H9 (cell line): Measurements from ENCODE around the gene PLEKHA7. TPM values are rescaled to one million over a fixed set of nuclear protein-coding genes. Genes with fewer than 3 reads are reported as not detected.

Source experiments
- DNase-seq: peaks from one replicate; pipeline ENCODE4 v3.0.0-alpha.2; 2017
- H2AFZ ChIP-seq: one replicate; pipeline ENCODE4 v1.6.1; 2013; ENCODE audit warnings: mild to moderate bottlenecking, low read length, control low read depth, moderate library complexity
- H2AK5ac ChIP-seq: 2 replicates; pipeline ENCODE4 v1.6.1; 2013; ENCODE audit warnings: low read length, control low read depth, mixed read lengths; ENCODE audit not compliant: insufficient read length
- H2BK120ac ChIP-seq: one replicate; pipeline ENCODE4 v1.6.1; 2013; ENCODE audit warnings: low read depth, mild to moderate bottlenecking, low read length, control low read depth, inconsistent platforms; ENCODE audit not compliant: poor library complexity, severe bottlenecking
- H2BK12ac ChIP-seq: 2 replicates; pipeline ENCODE4 v1.6.1; 2013; ENCODE audit warnings: low read length, control low read depth, mixed read lengths, low read depth; ENCODE audit not compliant: insufficient read length
- H2BK15ac ChIP-seq: 2 replicates; pipeline ENCODE4 v1.6.1; 2013; ENCODE audit warnings: low read depth, low read length, control low read depth
- H2BK20ac ChIP-seq: one replicate; pipeline ENCODE4 v1.6.1; 2013; ENCODE audit warnings: low read depth, mild to moderate bottlenecking, low read length, control low read depth, inconsistent platforms; ENCODE audit not compliant: poor library complexity, severe bottlenecking
- H2BK5ac ChIP-seq: 2 replicates; pipeline ENCODE4 v1.6.1; 2013; ENCODE audit warnings: low read length, control low read depth, mixed read lengths; ENCODE audit not compliant: insufficient read length
- H3K14ac ChIP-seq: 2 replicates; pipeline ENCODE4 v1.6.1; 2013; ENCODE audit warnings: low read length, control low read depth; ENCODE audit not compliant: insufficient read depth
- H3K18ac ChIP-seq: 2 replicates; pipeline ENCODE4 v1.6.1; 2013; ENCODE audit warnings: low read depth, mild to moderate bottlenecking, mixed read lengths, low read length, control low read depth; ENCODE audit not compliant: insufficient read length
- H3K23ac ChIP-seq: 2 replicates; pipeline ENCODE4 v1.6.1; 2013; ENCODE audit warnings: low read length, control low read depth, mixed read lengths, low read depth; ENCODE audit not compliant: insufficient read length
- H3K23me2 ChIP-seq: 2 replicates; pipeline ENCODE4 v1.6.1; 2013; ENCODE audit warnings: low read depth, mild to moderate bottlenecking, mixed read lengths, low read length, control low read depth; ENCODE audit not compliant: insufficient read length, poor library complexity, severe bottlenecking
- H3K27ac ChIP-seq: 2 replicates; pipeline ENCODE4 v1.5.1; 2013; ENCODE audit warnings: low read length, control low read depth, mixed read lengths, low read depth; ENCODE audit not compliant: insufficient read length
- H3K27me3 ChIP-seq: 2 replicates; pipeline ENCODE4 v1.6.1; 2013; ENCODE audit warnings: low read length, control low read depth, inconsistent platforms; ENCODE audit not compliant: insufficient read depth
- H3K4ac ChIP-seq: 2 replicates; pipeline ENCODE4 v1.6.1; 2013; ENCODE audit warnings: low read depth, mild to moderate bottlenecking, control low read depth, inconsistent platforms, low read length, moderate library complexity
- H3K4me1 ChIP-seq: 2 replicates; pipeline ENCODE4 v1.6.1; 2013; ENCODE audit warnings: low read length, control low read depth, inconsistent platforms; ENCODE audit not compliant: insufficient read depth
- H3K4me2 ChIP-seq: 2 replicates; pipeline ENCODE4 v1.6.1; 2013; ENCODE audit warnings: low read length, control low read depth, mixed read lengths; ENCODE audit not compliant: insufficient read length, insufficient read depth
- H3K56ac ChIP-seq: 2 replicates; pipeline ENCODE4 v1.6.1; 2013; ENCODE audit warnings: low read depth, mild to moderate bottlenecking, mixed read lengths, low read length, control low read depth; ENCODE audit not compliant: insufficient read length
- H3K79me1 ChIP-seq: 2 replicates; pipeline ENCODE4 v1.6.1; 2013; ENCODE audit warnings: low read depth, mild to moderate bottlenecking, moderate library complexity, low read length, control low read depth, inconsistent platforms; ENCODE audit not compliant: insufficient read depth, poor library complexity, severe bottlenecking
- H3K79me2 ChIP-seq: 2 replicates; pipeline ENCODE4 v1.6.1; 2013; ENCODE audit warnings: low read length, control low read depth, inconsistent platforms; ENCODE audit not compliant: insufficient read depth
- H3K9ac ChIP-seq: 2 replicates; pipeline ENCODE4 v1.6.1; 2013; ENCODE audit warnings: low read length, control low read depth, mixed read lengths; ENCODE audit not compliant: insufficient read length; ENCODE audit errors: extremely low read depth
- H3K9me3 ChIP-seq: one replicate; pipeline ENCODE4 v1.6.1; 2013; ENCODE audit warnings: low read depth, low read length, inconsistent platforms; ENCODE audit not compliant: control insufficient read depth
- H3T11ph ChIP-seq: one replicate; pipeline ENCODE4 v1.6.1; 2013; ENCODE audit warnings: mild to moderate bottlenecking, low read length, control low read depth, inconsistent platforms
- H4K20me1 ChIP-seq: one replicate; pipeline ENCODE4 v1.6.1; 2013; ENCODE audit not compliant: control insufficient read depth, insufficient read length, insufficient read depth
- H4K5ac ChIP-seq: 2 replicates; pipeline ENCODE4 v1.6.1; 2013; ENCODE audit warnings: low read depth, mild to moderate bottlenecking, mixed read lengths, low read length, control low read depth; ENCODE audit not compliant: insufficient read length
- H4K8ac ChIP-seq: replicated peaks from 2 replicates; pipeline ENCODE4 v1.6.1; 2013; ENCODE audit warnings: low read length, control low read depth, mixed read lengths, low read depth; ENCODE audit not compliant: insufficient read length
- H4K91ac ChIP-seq: 2 replicates; pipeline ENCODE4 v1.6.1; 2013; ENCODE audit warnings: low read depth, mild to moderate bottlenecking, moderate library complexity, mixed read lengths, low read length, control low read depth; ENCODE audit not compliant: insufficient read length
- H3K27ac Mint-ChIP-seq, 3 experiments: 2 replicates in 2 of 3; 3 replicates in 1 of 3; pipeline ENCODE4 v1.8.0; 2020 to 2021; ENCODE audit warnings: mixed read lengths in 3 of 3, mild to moderate bottlenecking in 1 of 3, moderate library complexity in 1 of 3
- H3K27me3 Mint-ChIP-seq: 2 replicates; pipeline ENCODE4 v1.8.0; 2021; ENCODE audit warnings: low read depth, mild to moderate bottlenecking, moderate library complexity, mixed read lengths
- H3K36me3 Mint-ChIP-seq, 3 experiments: 2 replicates in 2 of 3; 3 replicates in 1 of 3; pipeline ENCODE4 v1.8.0; 2020 to 2021; ENCODE audit warnings: low read depth in 3 of 3, mixed read lengths in 3 of 3; ENCODE audit not compliant: insufficient read depth in 1 of 3
- H3K4me1 Mint-ChIP-seq, 2 experiments: 2 replicates each; pipeline ENCODE4 v1.8.0; 2020; ENCODE audit warnings: mixed read lengths in 2 of 2
- H3K4me3 Mint-ChIP-seq, 2 experiments: 2 replicates in 1 of 2; 3 replicates in 1 of 2; pipeline ENCODE4 v1.8.0; 2020 to 2021; ENCODE audit warnings: mild to moderate bottlenecking in 2 of 2, mixed read lengths in 2 of 2, moderate library complexity in 1 of 2
- H3K9me3 Mint-ChIP-seq, 2 experiments: 2 replicates in 1 of 2; 3 replicates in 1 of 2; pipeline ENCODE4 v1.8.0; 2020; ENCODE audit warnings: mild to moderate bottlenecking in 2 of 2, mixed read lengths in 2 of 2, moderate library complexity in 1 of 2
- WGBS: extraction: QIAGEN DNeasy Blood & Tissue Kit; methylation state at CpG from one replicate; pipeline ENCODE4 v1.1.7; 2013; ENCODE audit warnings: missing lambda C conversion rate, low lambda C conversion rate, mixed read lengths; ENCODE audit not compliant: insufficient read length; ENCODE audit errors: extremely low coverage; 5-methylcytosine and 5-hydroxymethylcytosine counted together
- total RNA-seq: library from RNA; stranded (reverse); gene quantifications from 2 replicates; pipeline ENCODE4 v1.2.1, GENCODE V29; 2021
- TF ChIP-seq, protein P1 (sequence below): fragments of 200-600 bp; sonication (generic); conservative IDR thresholded peaks from 3 replicates; pipeline ENCODE4 v1.8.0; 2021; ENCODE audit warnings: antibody characterized with exemption, mild to moderate bottlenecking

Gene PLEKHA7
- total RNA-seq, 1 experiment from 2014 or later = 21.0 TPM

DNA sequence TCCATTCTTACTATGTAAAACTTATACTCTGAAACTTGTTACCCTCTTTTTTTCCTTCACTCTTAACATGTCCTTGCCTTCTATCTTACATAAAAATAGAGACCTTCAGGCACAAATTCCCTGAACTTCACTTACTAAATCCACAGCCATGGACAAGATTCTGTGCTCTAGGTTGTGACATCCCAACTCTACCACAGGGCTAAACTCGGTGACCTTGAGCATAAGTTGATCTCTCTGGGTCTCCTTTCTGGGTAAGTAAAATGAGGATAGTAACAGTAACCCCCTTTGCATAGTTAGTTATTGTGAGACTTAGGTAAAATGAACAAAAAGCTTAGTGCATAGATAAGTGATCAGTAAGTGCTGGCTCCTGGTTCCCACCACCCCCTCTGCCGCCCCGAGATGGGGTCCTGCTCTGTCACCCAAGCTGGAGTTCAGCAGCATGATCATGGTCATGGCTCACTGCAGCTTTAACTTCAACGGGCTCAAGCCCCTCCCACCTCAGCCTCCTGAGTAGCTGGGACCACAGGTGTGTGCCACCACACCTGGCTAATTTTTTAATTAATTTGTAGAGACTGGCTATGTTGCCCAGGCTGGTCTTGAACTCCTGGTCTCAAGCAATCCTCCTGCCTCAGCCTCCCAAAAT lies 255.7 kb downstream of the PLEKHA7 start:
- no peak overlapping the region for H4K8ac ChIP-seq
- H3K4me3 Mint-ChIP-seq = no peak overlapping the region
- no peaks in the 10 kb centered on the region for H3K4me1 Mint-ChIP-seq
- H3K27ac Mint-ChIP-seq = peak overlapping the region in 1 of 3 experiments; percentile 62; a peak in 2 of 7 replicates
- H3K9me3 ChIP-seq = no peaks in the 10 kb centered on the region
- H3T11ph ChIP-seq = no peak overlapping the region
- no peak overlapping the region for H4K5ac ChIP-seq
- H3K36me3 Mint-ChIP-seq = peaks cover 13 to 41% (median 36%) of the 10 kb centered on the region in 3 experiments; a peak in 6 of 7 replicates
- no peaks in the 10 kb centered on the region for H3K79me2 ChIP-seq
- no peak overlapping the region for H2AFZ ChIP-seq
- no peaks in the 10 kb centered on the region for H4K20me1 ChIP-seq
- H2BK20ac ChIP-seq = no peak overlapping the region
- no CpG with 5 or more reads among the region's 4 CpGs for WGBS
- H3K27me3 ChIP-seq = no peaks in the 10 kb centered on the region
- no peak overlapping the region for H3K9ac ChIP-seq
- H3K14ac ChIP-seq = no peak overlapping the region
- no peak overlapping the region for H3K18ac ChIP-seq
- H3K4me1 ChIP-seq = no peaks in the 10 kb centered on the region
- H2BK5ac ChIP-seq = no peak overlapping the region
- no peak overlapping the region for H3K23ac ChIP-seq
- H3K79me1 ChIP-seq = no peaks in the 10 kb centered on the region
- H3K27ac ChIP-seq = no peak overlapping the region
- H3K56ac ChIP-seq = no peak overlapping the region
- no peak overlapping the region for H2AK5ac ChIP-seq
- no peak overlapping the region for H3K4me2 ChIP-seq
- no peaks in the 10 kb centered on the region for H3K27me3 Mint-ChIP-seq
- no peak for DNase-seq
- no peaks in the 10 kb centered on the region for H3K9me3 Mint-ChIP-seq
- H3K4ac ChIP-seq = no peak overlapping the region
- H2BK120ac ChIP-seq = no peak overlapping the region
- no peak overlapping the region for H4K91ac ChIP-seq
- no peak overlapping the region for H2BK15ac ChIP-seq
- H3K23me2 ChIP-seq = no peaks in the 10 kb centered on the region
- TF ChIP-seq, protein P1, sequence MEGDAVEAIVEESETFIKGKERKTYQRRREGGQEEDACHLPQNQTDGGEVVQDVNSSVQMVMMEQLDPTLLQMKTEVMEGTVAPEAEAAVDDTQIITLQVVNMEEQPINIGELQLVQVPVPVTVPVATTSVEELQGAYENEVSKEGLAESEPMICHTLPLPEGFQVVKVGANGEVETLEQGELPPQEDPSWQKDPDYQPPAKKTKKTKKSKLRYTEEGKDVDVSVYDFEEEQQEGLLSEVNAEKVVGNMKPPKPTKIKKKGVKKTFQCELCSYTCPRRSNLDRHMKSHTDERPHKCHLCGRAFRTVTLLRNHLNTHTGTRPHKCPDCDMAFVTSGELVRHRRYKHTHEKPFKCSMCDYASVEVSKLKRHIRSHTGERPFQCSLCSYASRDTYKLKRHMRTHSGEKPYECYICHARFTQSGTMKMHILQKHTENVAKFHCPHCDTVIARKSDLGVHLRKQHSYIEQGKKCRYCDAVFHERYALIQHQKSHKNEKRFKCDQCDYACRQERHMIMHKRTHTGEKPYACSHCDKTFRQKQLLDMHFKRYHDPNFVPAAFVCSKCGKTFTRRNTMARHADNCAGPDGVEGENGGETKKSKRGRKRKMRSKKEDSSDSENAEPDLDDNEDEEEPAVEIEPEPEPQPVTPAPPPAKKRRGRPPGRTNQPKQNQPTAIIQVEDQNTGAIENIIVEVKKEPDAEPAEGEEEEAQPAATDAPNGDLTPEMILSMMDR = no peak
- H2BK12ac ChIP-seq = no peak overlapping the region
